ENCODE data around the gene MGMT.

Gene MGMT

DNA sequence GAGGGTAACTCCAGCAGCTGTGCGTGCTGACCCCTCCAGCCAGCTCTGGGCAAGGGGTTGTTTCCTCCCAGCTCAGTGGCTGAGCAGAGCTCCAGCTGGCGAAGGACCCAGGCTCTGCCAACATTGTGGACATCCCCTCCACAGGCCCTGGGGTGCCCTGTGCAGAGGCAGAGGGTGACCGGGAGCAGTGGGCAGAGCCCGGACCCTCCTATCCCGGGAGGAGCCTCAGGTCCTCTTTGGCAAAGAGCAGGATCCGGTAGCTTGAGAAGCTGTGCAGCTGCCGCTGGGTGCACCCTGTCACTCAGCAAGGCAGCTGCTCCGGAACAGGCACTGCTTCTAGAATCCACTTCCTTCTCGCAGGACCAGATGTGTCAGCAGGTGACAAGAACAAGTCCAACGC lies 321.2 kb downstream of the MGMT start:
- DNase-seq (ENCODE audit: low read depth) = no peak
- H3K4me3 ChIP-seq (ENCODE audit: low read depth, low read length) = no peak overlapping the region

GRCh38 chr10:129790715-129791446 lies 323.8 kb downstream of the MGMT start:
- no peak for DNase-seq (ENCODE audit: low read depth)
- no peak overlapping the region for H3K4me3 ChIP-seq (ENCODE audit: low read depth, low read length)

DNA sequence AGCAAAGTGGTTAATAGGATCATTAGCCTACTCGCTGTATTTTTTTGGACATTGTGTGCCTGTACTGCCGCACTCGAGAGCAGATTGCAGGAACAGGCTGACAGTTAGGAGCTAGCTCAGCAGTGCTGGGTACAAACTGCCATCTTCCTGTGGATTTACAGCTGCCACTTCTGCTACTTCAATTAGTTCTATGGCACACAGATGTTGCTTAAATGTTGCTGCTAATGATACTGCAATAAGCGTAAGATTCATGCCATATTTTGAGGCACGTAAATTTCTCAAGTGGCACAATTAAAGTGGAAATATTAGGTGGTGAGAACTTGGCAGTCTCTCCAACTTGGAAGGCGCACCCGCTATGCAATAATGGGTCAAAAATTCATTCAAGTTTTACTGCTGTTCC lies 325.1 kb downstream of the MGMT start:
- H3K4me3 ChIP-seq (ENCODE audit: low read depth, low read length) = no peak overlapping the region
- no peak for DNase-seq (ENCODE audit: low read depth)

- no peak overlapping the region for H3K4me3 ChIP-seq (ENCODE audit: low read depth, low read length)
- DNase-seq (ENCODE audit: low read depth) = no peak
Observed at GRCh38 chr10:129792864-129793263, 325.8 kb downstream of the MGMT start.

GRCh38 chr10:129793479-129793878 lies 326.4 kb downstream of the MGMT start:
- no peak for DNase-seq (ENCODE audit: low read depth)
- no peak overlapping the region for H3K4me3 ChIP-seq (ENCODE audit: low read depth, low read length)

GRCh38 chr10:129793996-129794395 lies 327.0 kb downstream of the MGMT start:
- DNase-seq (ENCODE audit: low read depth) = no peak

GRCh38 chr10:129796710-129797420 lies 329.8 kb downstream of the MGMT start:
- DNase-seq (ENCODE audit: low read depth) = no peak
- no peak overlapping the region for H3K4me3 ChIP-seq (ENCODE audit: low read depth, low read length)

More at GRCh38 chr10:129793996-129794395, 327.0 kb downstream of the MGMT start:
- H3K4me3 ChIP-seq (ENCODE audit: low read depth, low read length) = no peak overlapping the region

DNA sequence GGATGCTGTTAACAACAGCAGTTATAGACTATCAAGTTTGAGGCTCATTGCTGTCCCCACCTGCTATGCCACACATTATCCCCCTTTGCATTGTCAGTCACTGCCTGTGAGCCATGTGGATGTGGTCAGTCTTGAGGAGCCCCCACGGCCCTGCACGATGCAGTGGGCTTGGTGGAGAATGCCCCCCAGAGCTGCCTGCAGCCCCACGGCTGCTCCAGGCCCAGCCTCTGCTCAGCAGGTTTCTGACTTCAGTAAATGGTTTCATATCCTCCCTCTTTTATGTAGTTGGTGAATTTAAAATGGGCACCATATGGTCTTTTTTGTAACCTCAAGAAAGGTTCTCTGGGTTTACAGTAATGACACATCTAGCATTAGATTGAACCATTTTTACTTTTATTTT lies 332.9 kb downstream of the MGMT start:
- no peak overlapping the region for H3K4me3 ChIP-seq (ENCODE audit: low read depth, low read length)
- no peak for DNase-seq (ENCODE audit: low read depth)

DNA sequence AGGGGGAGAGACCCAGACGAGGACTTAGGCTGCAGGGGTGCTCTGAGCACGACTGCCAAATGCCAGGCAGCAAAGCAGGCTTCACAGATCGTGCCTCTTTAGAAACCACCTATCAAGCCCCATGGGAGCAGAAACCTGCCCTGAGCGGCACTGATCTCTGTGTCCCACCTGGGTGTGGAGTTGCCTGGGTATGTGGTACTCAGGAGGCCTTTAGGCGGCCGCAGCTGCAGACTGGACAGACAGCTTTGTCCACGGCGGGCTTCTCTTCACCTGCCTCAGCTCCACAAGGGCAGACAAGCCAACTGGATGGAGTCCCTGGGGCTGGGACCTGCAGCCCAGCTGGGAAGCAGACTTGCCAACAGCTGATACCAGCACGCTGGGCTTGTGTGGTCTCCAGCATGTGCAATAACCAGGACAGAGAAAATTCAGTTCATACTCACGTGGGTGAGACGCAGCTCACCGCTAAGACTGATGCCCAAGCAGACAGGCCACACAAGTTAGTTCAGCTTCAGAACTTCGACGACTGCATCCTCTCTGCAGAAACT lies 333.8 kb downstream of the MGMT start:
- H3K4me3 ChIP-seq (ENCODE audit: low read depth, low read length) = no peak overlapping the region
- DNase-seq (ENCODE audit: low read depth) = no peak

DNA sequence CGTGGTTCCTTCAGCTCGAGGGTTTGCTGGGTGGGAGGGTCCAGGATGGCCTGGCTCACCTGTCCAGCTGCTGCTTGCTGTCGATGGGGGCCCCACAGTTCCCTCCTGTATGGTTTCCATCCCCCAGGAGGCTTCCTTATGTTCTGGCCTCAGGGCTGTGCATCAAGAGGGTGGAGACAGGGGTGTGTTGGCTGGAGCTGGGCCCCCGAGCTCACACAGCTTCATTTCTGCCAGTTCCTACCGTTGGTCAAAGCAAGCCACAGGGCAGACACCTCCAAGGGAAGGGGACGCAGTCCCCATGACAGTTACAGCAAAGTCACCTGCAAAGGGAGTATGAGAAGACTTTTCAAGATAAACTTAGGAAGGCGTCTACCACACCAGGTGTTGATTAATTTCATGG lies 340.2 kb downstream of the MGMT start:
- no peak overlapping the region for H3K4me3 ChIP-seq (ENCODE audit: low read depth, low read length)
- no peak for DNase-seq (ENCODE audit: low read depth)

GRCh38 chr10:129808092-129808983 lies 341.3 kb downstream of the MGMT start:
- no peak overlapping the region for H3K4me3 ChIP-seq (ENCODE audit: low read depth, low read length)
- no peak for DNase-seq (ENCODE audit: low read depth)

DNA sequence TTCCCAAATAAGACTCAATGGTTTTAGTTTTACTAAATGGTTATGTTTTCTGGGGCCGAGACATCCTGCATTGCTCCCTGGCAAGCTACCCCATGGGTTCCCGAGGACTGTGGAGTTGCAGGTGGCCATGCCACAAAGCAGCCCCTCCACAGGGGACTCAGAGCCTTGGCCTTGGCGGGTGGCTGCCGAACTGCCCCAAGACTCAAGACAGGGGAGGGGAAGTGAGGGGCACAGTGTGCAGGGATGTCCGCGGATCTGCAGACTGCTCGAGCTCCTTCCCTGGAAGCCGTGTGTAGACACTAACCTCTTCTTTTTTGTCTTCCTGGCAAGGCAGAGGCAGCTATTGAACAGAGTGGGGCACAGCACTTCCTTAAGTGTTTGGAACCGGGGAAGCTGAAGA lies 342.4 kb downstream of the MGMT start:
- no peak for DNase-seq (ENCODE audit: low read depth)
- no peak overlapping the region for H3K4me3 ChIP-seq (ENCODE audit: low read depth, low read length)

DNA sequence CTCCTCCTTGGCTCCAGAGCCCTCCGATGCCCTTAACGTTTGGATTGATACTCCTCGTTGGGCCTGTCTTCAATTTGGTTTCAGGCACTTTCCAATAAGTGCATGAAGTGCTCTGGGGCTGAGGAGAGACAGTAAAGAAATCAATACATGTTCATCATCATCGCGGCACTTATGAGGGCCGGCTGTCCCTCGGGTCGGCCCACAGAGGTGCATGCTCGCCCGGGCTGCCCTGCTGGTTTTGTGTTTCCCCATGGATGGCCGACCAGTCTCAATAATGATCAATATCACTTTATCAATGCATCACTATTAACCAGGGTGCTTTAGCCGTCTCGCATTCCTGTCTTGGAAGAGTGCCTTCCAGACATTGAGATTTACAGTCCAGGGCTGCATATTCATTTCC lies 342.8 kb downstream of the MGMT start:
- no peak for DNase-seq (ENCODE audit: low read depth)
- H3K4me3 ChIP-seq (ENCODE audit: low read depth, low read length) = no peak overlapping the region

DNA sequence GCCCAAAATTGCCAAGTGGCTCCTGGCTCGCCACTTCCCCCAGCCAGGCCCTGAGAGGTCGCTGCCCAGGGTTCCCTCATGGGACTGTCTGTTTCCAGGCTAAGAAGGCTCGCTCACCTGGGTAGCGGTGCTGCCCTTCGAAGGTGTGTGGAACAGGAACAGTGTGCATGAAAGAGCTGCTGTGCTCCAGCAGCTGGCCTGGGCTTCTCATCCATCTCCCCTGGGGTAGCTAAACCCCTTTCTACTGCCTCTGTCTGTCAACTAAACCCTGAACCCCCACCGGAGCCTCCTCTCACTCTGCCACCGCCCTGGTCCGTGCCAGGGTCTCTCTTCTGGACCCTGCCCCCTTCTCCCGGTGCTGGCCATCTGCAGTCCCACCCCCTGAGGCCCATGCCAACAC lies 344.2 kb downstream of the MGMT start:
- no peak for DNase-seq (ENCODE audit: low read depth)
- no peak overlapping the region for H3K4me3 ChIP-seq (ENCODE audit: low read depth, low read length)

DNA sequence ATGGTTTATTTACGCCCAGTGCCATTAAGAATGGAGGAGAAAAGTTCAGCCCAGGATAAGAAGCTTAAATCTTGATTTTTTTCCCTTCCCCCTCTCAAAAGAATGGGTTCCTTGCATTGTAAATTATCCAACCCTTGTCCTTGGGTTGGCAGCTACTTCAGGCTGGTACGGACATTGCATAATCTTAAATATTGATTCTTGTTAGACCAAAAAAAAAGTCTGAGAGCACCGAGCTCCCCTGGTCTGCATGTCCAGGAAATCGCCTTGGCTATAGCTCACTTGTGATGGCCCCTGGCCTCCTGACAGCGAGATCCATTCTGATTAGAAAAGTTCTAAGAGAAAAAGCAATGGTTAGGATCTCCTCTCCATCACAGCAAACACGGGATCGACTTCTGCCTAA lies 345.4 kb downstream of the MGMT start:
- H3K4me3 ChIP-seq (ENCODE audit: low read depth, low read length) = no peak overlapping the region
- no peak for DNase-seq (ENCODE audit: low read depth)

GRCh38 chr10:129814681-129815646 lies 347.9 kb downstream of the MGMT start:
- H3K4me3 ChIP-seq (ENCODE audit: low read depth, low read length) = no peak overlapping the region
- DNase-seq (ENCODE audit: low read depth) = no peak

DNA sequence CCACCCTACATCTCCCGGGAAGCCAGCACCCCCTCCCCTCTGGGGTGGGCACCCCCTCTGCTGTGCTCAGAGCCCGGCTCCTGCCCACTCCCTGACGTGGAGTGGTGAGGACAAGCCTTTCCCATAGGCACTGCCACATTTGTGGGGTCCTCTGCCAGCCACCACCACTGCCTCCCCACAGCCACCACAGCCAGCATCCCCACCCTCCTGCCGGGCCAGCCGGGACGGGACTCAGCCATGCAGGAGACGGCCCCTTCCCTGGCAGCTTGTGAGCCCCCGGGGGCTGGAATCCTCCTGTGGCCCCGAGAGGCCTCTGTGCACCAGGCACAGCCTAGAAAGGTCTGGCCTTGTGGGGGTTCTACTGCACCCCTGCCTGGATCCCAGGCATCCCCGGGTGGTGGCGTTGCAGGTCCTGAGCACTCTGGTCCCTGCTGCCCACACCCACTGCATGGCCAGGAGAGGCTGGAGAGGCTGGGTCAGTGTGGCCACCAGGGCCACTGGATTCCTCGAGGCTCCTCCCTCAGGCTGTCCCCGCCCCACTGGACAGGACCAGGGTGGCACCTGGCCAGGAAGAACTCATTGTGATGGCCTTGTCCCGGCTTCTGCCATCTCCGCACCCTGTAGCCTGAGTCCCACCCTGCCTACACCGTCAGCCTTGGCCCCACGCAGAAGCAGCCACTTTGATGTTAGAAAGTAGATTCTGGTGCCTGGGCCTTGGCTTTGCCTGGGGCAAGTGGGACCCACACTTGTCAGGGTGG lies 349.0 kb downstream of the MGMT start:
- H3K4me3 ChIP-seq (ENCODE audit: low read depth, low read length) = no peak overlapping the region

DNA sequence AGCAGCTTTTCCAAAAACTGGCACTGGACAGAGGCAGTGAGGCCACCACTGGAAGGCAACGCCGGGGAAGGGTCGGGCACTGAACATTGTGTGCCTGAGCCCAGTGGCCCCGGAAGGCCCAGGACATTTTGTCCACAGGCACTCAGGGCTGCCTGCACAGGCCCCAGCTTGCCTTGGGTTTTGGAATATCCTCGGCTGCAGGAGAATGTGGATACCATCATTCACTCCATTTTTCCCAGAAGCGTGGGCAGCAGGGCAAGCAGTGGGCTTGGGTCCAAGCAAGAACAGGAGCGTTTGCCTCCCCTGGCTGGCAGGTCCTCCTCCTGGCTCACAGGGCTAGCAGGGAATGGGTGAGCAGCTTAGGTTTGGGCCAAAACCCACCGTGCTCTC lies 349.6 kb downstream of the MGMT start:
- H3K4me3 ChIP-seq (ENCODE audit: low read depth, low read length) = no peak overlapping the region
- DNase-seq (ENCODE audit: low read depth) = no peak

More for the DNA sequence above, 349.0 kb downstream of the MGMT start:
- DNase-seq (ENCODE audit: low read depth) = no peak
